ENCODE measurements around the gene HSD17B8.

DNA sequence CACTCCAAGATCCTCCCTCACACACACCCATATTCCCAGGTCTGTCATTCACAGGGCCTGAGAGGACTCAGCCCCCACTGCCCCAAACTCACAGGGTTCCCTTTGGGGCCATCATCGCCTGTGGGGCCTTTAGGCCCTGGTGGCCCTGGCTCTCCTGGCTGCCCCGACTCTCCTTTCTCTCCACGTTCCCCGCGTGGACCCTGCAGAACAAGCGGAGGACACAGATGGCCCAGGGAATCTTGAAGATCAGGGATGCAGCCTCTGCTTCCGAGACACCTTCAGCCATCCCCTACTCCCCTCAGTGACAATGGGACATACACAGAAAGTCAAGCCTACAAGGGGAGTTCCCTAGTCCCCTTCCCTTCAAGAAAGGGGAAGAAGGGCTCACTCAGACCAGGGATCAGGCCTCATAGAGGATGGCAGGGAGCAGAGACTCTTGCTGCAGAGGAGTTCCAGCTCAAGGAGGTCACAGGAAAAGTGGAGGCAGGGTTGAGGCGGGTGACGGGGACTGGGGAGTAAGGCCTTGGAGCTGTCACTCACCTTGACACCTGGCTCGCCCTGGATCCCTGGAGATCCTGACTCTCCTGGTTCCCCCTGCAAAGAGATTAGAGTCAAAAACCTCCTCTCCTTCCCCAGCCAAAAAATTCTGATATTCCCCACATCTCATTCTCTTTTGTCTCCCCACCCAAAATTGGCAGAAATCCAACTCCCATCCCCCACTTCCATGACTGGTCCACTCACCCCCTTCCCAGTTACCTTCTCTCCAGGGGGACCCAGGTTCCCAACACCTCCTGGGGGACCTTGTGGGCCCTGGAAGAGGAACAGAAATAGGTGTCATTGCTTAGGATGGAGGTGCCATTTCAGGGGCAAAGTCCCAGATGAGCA lies 34.9 kb upstream of the HSD17B8 start:
- TF ChIP-seq, protein P1, sequence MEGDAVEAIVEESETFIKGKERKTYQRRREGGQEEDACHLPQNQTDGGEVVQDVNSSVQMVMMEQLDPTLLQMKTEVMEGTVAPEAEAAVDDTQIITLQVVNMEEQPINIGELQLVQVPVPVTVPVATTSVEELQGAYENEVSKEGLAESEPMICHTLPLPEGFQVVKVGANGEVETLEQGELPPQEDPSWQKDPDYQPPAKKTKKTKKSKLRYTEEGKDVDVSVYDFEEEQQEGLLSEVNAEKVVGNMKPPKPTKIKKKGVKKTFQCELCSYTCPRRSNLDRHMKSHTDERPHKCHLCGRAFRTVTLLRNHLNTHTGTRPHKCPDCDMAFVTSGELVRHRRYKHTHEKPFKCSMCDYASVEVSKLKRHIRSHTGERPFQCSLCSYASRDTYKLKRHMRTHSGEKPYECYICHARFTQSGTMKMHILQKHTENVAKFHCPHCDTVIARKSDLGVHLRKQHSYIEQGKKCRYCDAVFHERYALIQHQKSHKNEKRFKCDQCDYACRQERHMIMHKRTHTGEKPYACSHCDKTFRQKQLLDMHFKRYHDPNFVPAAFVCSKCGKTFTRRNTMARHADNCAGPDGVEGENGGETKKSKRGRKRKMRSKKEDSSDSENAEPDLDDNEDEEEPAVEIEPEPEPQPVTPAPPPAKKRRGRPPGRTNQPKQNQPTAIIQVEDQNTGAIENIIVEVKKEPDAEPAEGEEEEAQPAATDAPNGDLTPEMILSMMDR (IDR thresholded peaks at IDR 0.05; ENCODE audit: low read depth, low read length, poor library complexity, severe bottlenecking), result no peak
- no peak for TF ChIP-seq EZH2phosphoT487 (IDR thresholded peaks at IDR 0.05; ENCODE audit: borderline replicate concordance, low read length)

All from DOHH2 (cell line).